KMS-11 (cell line): ENCODE data around the gene CYTH3.

Experiments used
- H2AFZ ChIP-seq: fragments of 200-600 bp; sonication (generic); 2 replicates; pipeline ENCODE4 v1.6.1; 2016; ENCODE audit warnings: antibody characterized with exemption, mixed run types, low read depth
- H3K27ac ChIP-seq: fragments of 200-600 bp; sonication (generic); 2 replicates; pipeline ENCODE4 v1.6.1; 2016; ENCODE audit warnings: mild to moderate bottlenecking, mixed run types
- H3K27me3 ChIP-seq: fragments of 200-600 bp; sonication (generic); 2 replicates; pipeline ENCODE4 v1.6.1; 2017; ENCODE audit warnings: mild to moderate bottlenecking, low read depth, mixed run types, moderate library complexity; ENCODE audit not compliant: insufficient read depth
- H3K36me3 ChIP-seq: fragments of 200-600 bp; sonication (generic); 2 replicates; pipeline ENCODE4 v1.6.1; 2017; ENCODE audit warnings: mild to moderate bottlenecking, mixed run types; ENCODE audit not compliant: insufficient read depth
- H3K4me1 ChIP-seq: fragments of 200-600 bp; sonication (generic); 2 replicates; pipeline ENCODE4 v1.6.1; 2016; ENCODE audit warnings: mild to moderate bottlenecking, low read depth, mixed run types; ENCODE audit not compliant: poor library complexity, severe bottlenecking
- H3K4me2 ChIP-seq: fragments of 200-600 bp; sonication (generic); 2 replicates; pipeline ENCODE4 v1.7.0; 2016; ENCODE audit warnings: mild to moderate bottlenecking, mixed run types
- H3K4me3 ChIP-seq: fragments of 200-600 bp; sonication (generic); IDR thresholded peaks from 2 replicates; pipeline ENCODE4 v1.6.1; 2017; ENCODE audit warnings: low read depth, low read length, mixed read lengths; ENCODE audit not compliant: insufficient read depth
- H3K79me2 ChIP-seq: fragments of 200-600 bp; sonication (generic); 2 replicates; pipeline ENCODE4 v1.6.1; 2016; ENCODE audit warnings: low read depth, mixed run types; ENCODE audit not compliant: insufficient read depth
- H3K9ac ChIP-seq: fragments of 200-600 bp; sonication (generic); 2 replicates; pipeline ENCODE4 v1.6.1; 2016; ENCODE audit warnings: mild to moderate bottlenecking, mixed run types
- H4K20me1 ChIP-seq: fragments of 200-600 bp; sonication (generic); 2 replicates; pipeline ENCODE4 v1.6.1; 2016; ENCODE audit warnings: mild to moderate bottlenecking, mixed run types; ENCODE audit not compliant: insufficient read depth
- CTCF ChIP-seq: fragments of 200-600 bp; sonication (generic); conservative IDR thresholded peaks from 2 replicates; pipeline ENCODE4 v1.6.1; 2017; ENCODE audit warnings: low read depth, mild to moderate bottlenecking, antibody characterized with exemption, low read length, moderate library complexity, mixed read lengths

The CYTH3 gene

DNA sequence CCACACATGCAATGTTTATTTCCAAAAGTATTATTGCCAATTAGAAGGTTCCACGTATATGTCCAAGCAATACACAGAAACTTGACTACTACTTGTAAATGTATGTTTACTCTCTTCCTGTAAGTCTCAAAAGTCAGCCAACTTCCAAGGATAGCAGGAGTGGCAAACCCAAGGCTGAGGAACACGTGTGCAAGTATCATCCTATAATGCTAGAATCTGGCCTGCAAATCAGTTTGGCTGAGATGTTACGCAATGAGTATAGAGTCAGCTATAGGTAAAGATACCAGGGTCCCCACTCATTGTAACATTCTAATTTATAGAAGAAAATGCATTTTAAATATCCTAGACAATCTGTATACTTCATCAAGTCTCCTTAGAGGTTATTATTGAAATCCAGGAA, 34.7 kb downstream of the CYTH3 start:
- H3K27me3 ChIP-seq = no peaks in the 10 kb centered on the region
- H4K20me1 ChIP-seq = no peaks in the 10 kb centered on the region
- H3K36me3 ChIP-seq = no peaks in the 10 kb centered on the region
- H3K4me1 ChIP-seq = no peaks in the 10 kb centered on the region
- no peak overlapping the region for H3K4me3 ChIP-seq
- H3K27ac ChIP-seq = no peak overlapping the region
- no peaks in the 10 kb centered on the region for H3K79me2 ChIP-seq
- no peak overlapping the region for H3K4me2 ChIP-seq
- no peak overlapping the region for H2AFZ ChIP-seq
- no peak overlapping the region for H3K9ac ChIP-seq
- TF ChIP-seq CTCF = no peak

GRCh38 chr7:6237011-6237410, 35.4 kb downstream of the CYTH3 start:
- H3K9ac ChIP-seq = no peak overlapping the region

GRCh38 chr7:6235029-6235871, 37.2 kb downstream of the CYTH3 start:
- no peaks in the 10 kb centered on the region for H3K79me2 ChIP-seq
- no peaks in the 10 kb centered on the region for H4K20me1 ChIP-seq
- H3K4me2 ChIP-seq = no peak overlapping the region
- no peaks in the 10 kb centered on the region for H3K36me3 ChIP-seq
- no peaks in the 10 kb centered on the region for H3K27me3 ChIP-seq
- no peak overlapping the region for H3K9ac ChIP-seq
- no peaks in the 10 kb centered on the region for H3K4me1 ChIP-seq
- no peak overlapping the region for H2AFZ ChIP-seq
- no peak overlapping the region for H3K4me3 ChIP-seq
- no peak for TF ChIP-seq CTCF
- H3K27ac ChIP-seq = no peak overlapping the region

More at GRCh38 chr7:6237011-6237410, 35.4 kb downstream of the CYTH3 start:
- H3K4me3 ChIP-seq = no peak overlapping the region
- no peaks in the 10 kb centered on the region for H3K27me3 ChIP-seq
- H3K27ac ChIP-seq = no peak overlapping the region
- no peaks in the 10 kb centered on the region for H4K20me1 ChIP-seq
- no peak overlapping the region for H3K4me2 ChIP-seq
- H2AFZ ChIP-seq = no peak overlapping the region
- TF ChIP-seq CTCF = no peak
- H3K4me1 ChIP-seq = no peaks in the 10 kb centered on the region
- H3K79me2 ChIP-seq = no peaks in the 10 kb centered on the region
- H3K36me3 ChIP-seq = no peaks in the 10 kb centered on the region

DNA sequence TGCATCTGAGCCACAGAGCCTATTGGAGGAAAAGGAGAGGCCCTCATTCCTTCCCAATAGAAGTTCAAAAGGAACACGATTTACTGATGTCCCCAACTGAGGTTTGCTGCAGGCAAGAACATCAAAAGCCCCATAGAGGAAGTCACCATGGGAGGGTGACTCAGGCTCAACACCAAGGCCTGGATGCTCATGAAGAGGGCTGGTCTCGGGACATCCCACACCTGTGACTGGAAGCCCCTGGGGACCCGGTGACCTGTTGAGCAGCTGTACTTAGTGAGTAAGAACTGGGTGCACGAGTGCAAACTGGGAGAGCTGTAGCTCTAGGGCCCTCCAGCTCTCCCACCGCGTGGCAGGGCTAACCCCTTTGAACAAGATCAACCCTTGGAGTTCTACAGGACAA, 38.0 kb downstream of the CYTH3 start:
- TF ChIP-seq CTCF = no peak
- Histone ChIP-seq H3K4me2 (no peak overlapping the region), H2AFZ (no peak overlapping the region), H3K9ac (no peak overlapping the region), H3K36me3 (no peaks in the 10 kb centered on the region), H3K4me3 (no peak overlapping the region), H3K4me1 (no peaks in the 10 kb centered on the region), H3K27me3 (no peaks in the 10 kb centered on the region), H3K27ac (no peak overlapping the region), H3K79me2 (no peaks in the 10 kb centered on the region), H4K20me1 (no peaks in the 10 kb centered on the region)
